Epithelial cell of esophagus (primary cell): ENCODE data around the gene DPEP2NB.
A peak's percentile ranks its signal among the peaks of the same experiment; 100 is the strongest.

Source experiments
- DNase-seq: peaks from one replicate; pipeline ENCODE4 v3.0.0; 2010; ENCODE audit warnings: low read depth
- H3K4me3 ChIP-seq: 2 replicates; pipeline ENCODE4 v1.5.1; 2011; ENCODE audit warnings: mild to moderate bottlenecking, low read length, control low read depth
- TF ChIP-seq, protein P1 (sequence below): IDR thresholded peaks from 2 replicates; pipeline ENCODE4 v1.5.1; 2011; ENCODE audit warnings: low read depth, mild to moderate bottlenecking, low read length, control low read depth, inconsistent platforms; ENCODE audit not compliant: insufficient read depth; ENCODE audit errors: missing control alignments

Gene DPEP2NB, protein sequence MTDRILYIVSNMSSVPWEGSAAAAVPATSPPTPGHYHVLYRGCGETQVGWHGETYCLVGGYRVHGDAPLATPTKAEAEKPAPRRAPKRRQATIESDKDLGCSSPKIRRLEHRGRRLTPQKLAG

DNA sequence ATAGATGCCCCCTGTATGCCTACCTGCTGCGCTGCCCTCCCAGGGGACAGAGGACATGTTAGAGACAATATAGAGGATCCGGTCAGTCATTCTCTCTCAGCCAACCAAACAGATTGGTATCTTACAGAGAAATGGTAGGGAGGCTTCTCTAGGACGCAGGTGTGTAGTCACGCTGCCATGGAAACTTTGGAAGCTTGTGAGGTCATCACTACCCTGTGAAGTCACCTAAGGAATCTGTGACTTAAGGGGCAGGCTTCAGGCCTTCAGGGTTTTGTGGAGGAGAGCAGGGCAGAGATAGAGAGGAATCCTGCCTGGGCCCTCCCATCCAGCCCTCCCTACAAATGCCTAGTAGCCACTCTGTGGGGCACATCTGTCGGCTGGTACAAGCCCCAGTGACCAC, at the start of gene DPEP2NB:
Gene DPEP2NB (minus strand): TSS at position 231 of the 400 bp plus-strand sequence. CDS start 141 bp downstream, at position 90.
- H3K4me3 ChIP-seq, result no peak within 1 kb of the TSS
- TF ChIP-seq, protein P1, sequence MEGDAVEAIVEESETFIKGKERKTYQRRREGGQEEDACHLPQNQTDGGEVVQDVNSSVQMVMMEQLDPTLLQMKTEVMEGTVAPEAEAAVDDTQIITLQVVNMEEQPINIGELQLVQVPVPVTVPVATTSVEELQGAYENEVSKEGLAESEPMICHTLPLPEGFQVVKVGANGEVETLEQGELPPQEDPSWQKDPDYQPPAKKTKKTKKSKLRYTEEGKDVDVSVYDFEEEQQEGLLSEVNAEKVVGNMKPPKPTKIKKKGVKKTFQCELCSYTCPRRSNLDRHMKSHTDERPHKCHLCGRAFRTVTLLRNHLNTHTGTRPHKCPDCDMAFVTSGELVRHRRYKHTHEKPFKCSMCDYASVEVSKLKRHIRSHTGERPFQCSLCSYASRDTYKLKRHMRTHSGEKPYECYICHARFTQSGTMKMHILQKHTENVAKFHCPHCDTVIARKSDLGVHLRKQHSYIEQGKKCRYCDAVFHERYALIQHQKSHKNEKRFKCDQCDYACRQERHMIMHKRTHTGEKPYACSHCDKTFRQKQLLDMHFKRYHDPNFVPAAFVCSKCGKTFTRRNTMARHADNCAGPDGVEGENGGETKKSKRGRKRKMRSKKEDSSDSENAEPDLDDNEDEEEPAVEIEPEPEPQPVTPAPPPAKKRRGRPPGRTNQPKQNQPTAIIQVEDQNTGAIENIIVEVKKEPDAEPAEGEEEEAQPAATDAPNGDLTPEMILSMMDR, result no peak
- no peak for DNase-seq

GRCh38 chr16:68064791-68065365, 49.2 kb upstream of the DPEP2NB start:
- no peak overlapping the region for H3K4me3 ChIP-seq
- DNase-seq, result peak; percentile 80
- TF ChIP-seq, protein P1, result peak; percentile 85

GRCh38 chr16:68062910-68063393, 47.2 kb upstream of the DPEP2NB start:
- no peak overlapping the region for H3K4me3 ChIP-seq
- TF ChIP-seq, protein P1, result no peak
- no peak for DNase-seq

- H3K4me3 ChIP-seq, result no peak overlapping the region
- TF ChIP-seq, protein P1, result no peak
- no peak for DNase-seq
Observed at GRCh38 chr16:68061396-68061795, 45.7 kb upstream of the DPEP2NB start.

DNA sequence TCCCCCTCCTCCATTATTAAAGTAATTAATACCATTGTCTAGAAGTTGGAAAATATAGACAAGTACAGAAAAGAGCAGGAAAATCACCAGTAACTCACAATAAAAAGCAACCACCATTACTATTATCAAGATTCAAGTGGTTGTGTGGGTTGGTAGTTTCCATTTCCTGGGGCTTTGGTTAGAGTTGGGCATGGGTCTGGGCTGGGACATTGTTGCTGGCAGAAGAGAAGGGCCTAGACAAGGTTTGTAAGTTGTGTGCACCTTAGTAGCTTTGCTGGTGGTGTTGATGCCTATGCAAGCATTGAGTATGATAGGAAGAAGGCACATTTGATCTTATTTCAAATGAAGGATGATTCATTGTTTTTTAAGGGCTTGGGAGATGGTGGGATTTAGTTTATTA, 44.1 kb upstream of the DPEP2NB start:
- no peak for DNase-seq
- H3K4me3 ChIP-seq, result no peak overlapping the region
- TF ChIP-seq, protein P1, result no peak

- no peak overlapping the region for H3K4me3 ChIP-seq
- TF ChIP-seq, protein P1, result no peak
- DNase-seq, result no peak
Observed at GRCh38 chr16:68055395-68055794, 39.7 kb upstream of the DPEP2NB start.

- no peak overlapping the region for H3K4me3 ChIP-seq
- TF ChIP-seq, protein P1, result no peak
- no peak for DNase-seq
Observed at GRCh38 chr16:68049449-68049848, 33.7 kb upstream of the DPEP2NB start.
